Measurements from ENCODE around the gene PAX4.

The PAX4 gene

GRCh38 chr7:127665922-127666321 lies 48.0 kb upstream of the PAX4 start:
- peaks cover 94% of the 10 kb centered on the region for H3K79me2 ChIP-seq (ENCODE audit: insufficient read depth, low read length)
- H3K36me3 ChIP-seq (ENCODE audit: insufficient read depth, low read length) = peaks cover 4% of the 10 kb centered on the region; the same call in 1 of the 2 replicates
- H4K20me1 ChIP-seq (ENCODE audit: insufficient read depth, low read length, poor library complexity, severe bottlenecking) = peaks cover 49% of the 10 kb centered on the region
- H3K4me1 ChIP-seq (ENCODE audit: insufficient read depth, low read length, poor library complexity, severe bottlenecking) = no peaks in the 10 kb centered on the region
- H3F3A ChIP-seq (ENCODE audit: low read depth) = no peaks in the 10 kb centered on the region
- no peaks in the 10 kb centered on the region for H3K27me3 ChIP-seq (ENCODE audit: insufficient read depth, low read length, poor library complexity, severe bottlenecking)
- H3K4me3 ChIP-seq (ENCODE audit: low read length, poor library complexity, severe bottlenecking) = no peak overlapping the region
- no peaks in the 10 kb centered on the region for H3K9me3 ChIP-seq (ENCODE audit: insufficient read depth, low read depth, low read length)
- no peaks in the 10 kb centered on the region for H3K9me2 ChIP-seq (replicated peaks; ENCODE audit: low read depth, low read length)
- no peak overlapping the region for H3K9ac ChIP-seq (ENCODE audit: low read depth, low read length, poor library complexity, severe bottlenecking)
- TF ChIP-seq EZH2phosphoT487 (IDR thresholded peaks at IDR 0.05; ENCODE audit: borderline replicate concordance) = no peak
- no peak for TF ChIP-seq CTCF (conservative IDR thresholded peaks at IDR 0.05; ENCODE audit: low read length)
- no peak overlapping the region for H3K4me2 ChIP-seq (ENCODE audit: low read depth, low read length, poor library complexity, severe bottlenecking)
- H2AFZ ChIP-seq (ENCODE audit: low read length) = no peak overlapping the region

GRCh38 chr7:127658970-127659630 lies 41.2 kb upstream of the PAX4 start:
- H3K9ac ChIP-seq (ENCODE audit: low read depth, low read length, poor library complexity, severe bottlenecking) = no peak overlapping the region
- no peak for TF ChIP-seq CTCF (conservative IDR thresholded peaks at IDR 0.05; ENCODE audit: low read length)
- no peak for TF ChIP-seq EZH2phosphoT487 (IDR thresholded peaks at IDR 0.05; ENCODE audit: borderline replicate concordance)
- peaks cover 9% of the 10 kb centered on the region; the same call in 1 of the 2 replicates for H3K36me3 ChIP-seq (ENCODE audit: insufficient read depth, low read length)
- no peaks in the 10 kb centered on the region for H3F3A ChIP-seq (ENCODE audit: low read depth)
- H3K79me2 ChIP-seq (ENCODE audit: insufficient read depth, low read length) = peaks cover 99% of the 10 kb centered on the region
- no peak overlapping the region for H3K4me3 ChIP-seq (ENCODE audit: low read length, poor library complexity, severe bottlenecking)
- H3K9me2 ChIP-seq (replicated peaks; ENCODE audit: low read depth, low read length) = no peaks in the 10 kb centered on the region
- peak overlapping the region; percentile 40 for H3K4me2 ChIP-seq (ENCODE audit: low read depth, low read length, poor library complexity, severe bottlenecking)
- no peak overlapping the region for H2AFZ ChIP-seq (ENCODE audit: low read length)
- no peaks in the 10 kb centered on the region for H3K9me3 ChIP-seq (ENCODE audit: insufficient read depth, low read depth, low read length)
- H3K4me1 ChIP-seq (ENCODE audit: insufficient read depth, low read length, poor library complexity, severe bottlenecking) = peaks cover 25% of the 10 kb centered on the region
- H3K27me3 ChIP-seq (ENCODE audit: insufficient read depth, low read length, poor library complexity, severe bottlenecking) = no peaks in the 10 kb centered on the region
- H4K20me1 ChIP-seq (ENCODE audit: insufficient read depth, low read length, poor library complexity, severe bottlenecking) = peaks cover 74% of the 10 kb centered on the region

- peak overlapping the region; percentile 40 for H3K4me2 ChIP-seq (ENCODE audit: low read depth, low read length, poor library complexity, severe bottlenecking)
- H3K9ac ChIP-seq (ENCODE audit: low read depth, low read length, poor library complexity, severe bottlenecking) = no peak overlapping the region
- peaks cover 39% of the 10 kb centered on the region for H3K4me1 ChIP-seq (ENCODE audit: insufficient read depth, low read length, poor library complexity, severe bottlenecking)
- no peak overlapping the region for H2AFZ ChIP-seq (ENCODE audit: low read length)
- TF ChIP-seq CTCF (conservative IDR thresholded peaks at IDR 0.05; ENCODE audit: low read length) = no peak
- TF ChIP-seq EZH2phosphoT487 (IDR thresholded peaks at IDR 0.05; ENCODE audit: borderline replicate concordance) = no peak
- peaks cover 81% of the 10 kb centered on the region for H4K20me1 ChIP-seq (ENCODE audit: insufficient read depth, low read length, poor library complexity, severe bottlenecking)
- H3K36me3 ChIP-seq (ENCODE audit: insufficient read depth, low read length) = peaks cover 9% of the 10 kb centered on the region; the same call in 1 of the 2 replicates
- no peak overlapping the region for H3K4me3 ChIP-seq (ENCODE audit: low read length, poor library complexity, severe bottlenecking)
- H3K79me2 ChIP-seq (ENCODE audit: insufficient read depth, low read length) = peaks cover 99% of the 10 kb centered on the region
- H3K27me3 ChIP-seq (ENCODE audit: insufficient read depth, low read length, poor library complexity, severe bottlenecking) = no peaks in the 10 kb centered on the region
- no peaks in the 10 kb centered on the region for H3K9me3 ChIP-seq (ENCODE audit: insufficient read depth, low read depth, low read length)
- H3K9me2 ChIP-seq (replicated peaks; ENCODE audit: low read depth, low read length) = no peaks in the 10 kb centered on the region
- no peaks in the 10 kb centered on the region for H3F3A ChIP-seq (ENCODE audit: low read depth)
Observed at GRCh38 chr7:127657500-127657899, 39.6 kb upstream of the PAX4 start.
